ENCODE data around the gene DENND1A. TPM values are rescaled to one million over a fixed set of nuclear protein-coding genes. Genes with fewer than 3 reads are reported as not detected.

DENND1A gene
- total RNA-seq, 6 experiments from 2014 or later, result 13.9 to 22.6 (median 16.3) TPM

DNA sequence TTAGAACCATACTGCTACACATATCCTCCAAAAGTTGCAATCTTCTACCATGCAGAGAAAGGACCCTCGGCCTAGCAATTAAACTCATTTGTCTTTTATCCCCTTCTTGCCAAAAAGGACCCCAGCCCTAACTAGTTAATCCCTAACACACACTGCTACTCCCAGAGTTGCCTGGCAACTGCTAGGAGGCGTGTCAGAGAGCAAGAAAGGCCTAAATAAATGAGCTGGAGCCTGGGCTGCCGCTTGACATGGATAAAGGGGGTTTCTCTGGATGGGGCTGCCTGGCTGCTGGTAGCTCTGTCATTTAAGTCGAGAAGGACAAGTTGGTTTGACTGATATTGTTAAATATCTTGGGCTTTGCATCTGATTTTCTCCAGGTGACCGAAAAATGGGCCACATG is 379.1 kb downstream of the DENND1A start:
- TF ChIP-seq CTCF (IDR thresholded peaks at IDR 0.05), result no peak
- no peak for TF ChIP-seq POLR2A (IDR thresholded peaks at IDR 0.05)
- Histone ChIP-seq H3K27ac (no peak overlapping the region), H3K9me3 (no peaks in the 10 kb centered on the region), H3K4me1 (no peaks in the 10 kb centered on the region), H3K36me3 (no peaks in the 10 kb centered on the region), H3K27me3 (no peaks in the 10 kb centered on the region), H3K4me3 (no peak overlapping the region)
- intact Hi-C loops (cut with DNase I), result loop anchor here in 1 of 2 donors (10.0 kb wide), 1 partner anchor 494 kb away; no protein-coding TSS in a partner anchor
- ATAC-seq (no peak), DNase-seq (no peak)
- 83% methylated on average over 5 of the region's 5 CpGs for WGBS (ENCODE audit: insufficient coverage, low coverage, low lambda C conversion rate, missing lambda C conversion rate)

DNA sequence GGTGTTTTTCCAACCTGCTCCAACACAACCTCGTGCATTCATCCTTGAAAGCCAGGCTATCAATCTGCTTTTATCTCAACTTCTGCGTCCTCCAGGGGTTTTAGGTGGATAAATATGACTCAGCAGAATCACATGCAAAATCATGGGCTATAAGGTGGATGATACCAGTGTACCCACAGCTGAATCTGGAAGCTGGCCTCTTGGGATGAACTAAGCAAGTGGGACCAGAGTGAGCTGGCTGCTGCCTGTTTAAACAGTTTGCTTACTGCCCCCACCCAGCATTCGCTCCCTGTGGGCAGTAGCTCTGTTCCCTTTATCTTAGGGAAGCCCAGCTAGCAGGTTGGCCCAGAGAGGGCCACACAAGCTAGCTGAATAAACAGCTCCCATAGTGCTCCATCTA is 379.9 kb downstream of the DENND1A start:
- H3K4me1 ChIP-seq, result no peaks in the 10 kb centered on the region
- 65% methylated on average over 3 of the region's 3 CpGs for WGBS (ENCODE audit: insufficient coverage, low coverage, low lambda C conversion rate, missing lambda C conversion rate)
- ATAC-seq (no peak), DNase-seq (no peak)
- H3K27ac ChIP-seq, result no peak overlapping the region
- no peak overlapping the region for H3K4me3 ChIP-seq
- intact Hi-C loops (cut with DNase I), result loop anchor here in 1 of 2 donors (10.0 kb wide), 1 partner anchor 495 kb away; no protein-coding TSS in a partner anchor
- TF ChIP-seq CTCF (IDR thresholded peaks at IDR 0.05) (no peak), POLR2A (IDR thresholded peaks at IDR 0.05) (no peak)
- H3K27me3 ChIP-seq, result no peaks in the 10 kb centered on the region
- H3K9me3 ChIP-seq, result no peaks in the 10 kb centered on the region
- no peaks in the 10 kb centered on the region for H3K36me3 ChIP-seq

- ATAC-seq, result peak; percentile 20 to 71 (median 45)
- WGBS (ENCODE audit: insufficient coverage, low coverage, low lambda C conversion rate, missing lambda C conversion rate), result 65% methylated on average over 9 of the region's 9 CpGs
- Histone ChIP-seq H3K4me3 (no peak overlapping the region), H3K27ac (no peak overlapping the region), H3K4me1 (no peaks in the 10 kb centered on the region), H3K27me3 (no peaks in the 10 kb centered on the region), H3K36me3 (no peaks in the 10 kb centered on the region), H3K9me3 (no peaks in the 10 kb centered on the region)
- no peak for TF ChIP-seq POLR2A (IDR thresholded peaks at IDR 0.05)
- TF ChIP-seq CTCF (IDR thresholded peaks at IDR 0.05), result no peak
- intact Hi-C loops (cut with DNase I), result loop anchor here in 1 of 2 donors (10.0 kb wide), 1 partner anchor 496 kb away; no protein-coding TSS in a partner anchor
- DNase-seq, result no peak
These were observed 381.0 kb downstream of the DENND1A start for GRCh38 chr9:123548741-123549545.

GRCh38 chr9:123544007-123544827 is 385.7 kb downstream of the DENND1A start:
- ATAC-seq, result peak; percentile 46 to 65 (median 58)
- Histone ChIP-seq H3K36me3 (no peaks in the 10 kb centered on the region), H3K4me1 (peaks cover 0 to 10% (median 0%) of the 10 kb centered on the region in 4 donors), H3K27me3 (no peaks in the 10 kb centered on the region), H3K4me3 (no peak overlapping the region), H3K9me3 (no peaks in the 10 kb centered on the region), H3K27ac (no peak overlapping the region)
- intact Hi-C loops (cut with DNase I), result loop anchor here in 1 of 2 donors (10.0 kb wide), 1 partner anchor 501 kb away; no protein-coding TSS in a partner anchor
- 53% methylated on average over 3 of the region's 3 CpGs for WGBS (ENCODE audit: insufficient coverage, low coverage, low lambda C conversion rate, missing lambda C conversion rate)
- TF ChIP-seq CTCF (IDR thresholded peaks at IDR 0.05) (peak; percentile 76 to 88 (median 80)), POLR2A (IDR thresholded peaks at IDR 0.05) (no peak)
- DNase-seq, result no peak

All from right lobe of liver (tissue), 6 donors.